ENCODE measurements around the gene LYPD8. TPM values are rescaled to one million over a fixed set of nuclear protein-coding genes. Genes with fewer than 3 reads are reported as not detected.

Gene LYPD8
- total and polyA plus RNA-seq, 8 donors = not detected

DNA sequence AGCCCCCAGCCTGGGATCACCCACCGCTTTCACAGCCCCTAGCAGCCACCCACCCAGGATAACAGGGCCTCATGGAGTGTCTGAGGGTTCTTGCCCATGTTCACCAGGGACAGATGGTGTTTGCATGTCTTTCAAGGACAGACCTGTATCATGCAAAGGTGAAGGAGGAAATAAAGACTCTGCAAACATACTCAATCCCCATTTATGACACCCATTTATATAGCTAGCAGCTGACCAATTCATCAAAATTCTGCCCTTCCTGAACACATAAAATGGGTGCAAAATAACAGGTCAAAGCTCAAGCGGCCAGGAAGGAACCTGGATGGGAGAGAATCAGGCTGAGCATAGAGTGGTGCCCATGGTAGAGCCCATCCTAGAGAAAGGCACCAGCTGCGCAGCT is 32.8 kb upstream of the LYPD8 start:
- H3K4me1 ChIP-seq = no peaks in the 10 kb centered on the region
- DNase-seq (no peak), ATAC-seq (no peak), FAIRE-seq (no peak)
- intact Hi-C loops (cut with DNase I) = no loop called here
- H3K4me3 ChIP-seq = no peak overlapping the region
- WGBS, 2 donors = 75 to 83% methylated on average over 3 of the region's 3 CpGs
- no peaks in the 10 kb centered on the region for H3K9me3 ChIP-seq
- H3K36me3 ChIP-seq = no peaks in the 10 kb centered on the region
- no peak for TF ChIP-seq CTCF (IDR thresholded peaks at IDR 0.05)
- H3K27me3 ChIP-seq = no peaks in the 10 kb centered on the region
- H3K27ac ChIP-seq = no peak overlapping the region

DNA sequence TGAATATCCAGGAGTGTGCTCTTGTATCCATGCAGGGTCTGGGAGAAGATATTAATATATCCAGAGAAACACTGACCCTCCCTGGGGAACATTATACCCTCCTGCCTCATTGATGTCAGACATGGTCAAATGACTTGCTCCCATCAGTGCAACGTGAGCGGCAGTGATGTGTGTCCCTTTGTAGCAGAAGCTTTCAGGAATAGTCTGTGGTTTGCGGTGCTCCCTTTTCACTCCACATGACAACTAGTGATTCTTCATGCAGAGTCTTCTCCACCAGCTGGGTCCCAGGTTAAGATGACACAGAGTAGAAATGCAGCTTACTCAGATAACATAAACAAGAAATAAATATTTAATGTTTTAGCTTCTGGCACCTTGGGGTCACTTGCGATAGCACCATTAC is 31.9 kb upstream of the LYPD8 start:
- DNase-seq (no peak), ATAC-seq (no peak), FAIRE-seq (no peak)
- Histone ChIP-seq H3K27me3 (no peaks in the 10 kb centered on the region), H3K4me3 (no peak overlapping the region), H3K36me3 (no peaks in the 10 kb centered on the region), H3K9me3 (no peaks in the 10 kb centered on the region), H3K27ac (no peak overlapping the region), H3K4me1 (no peaks in the 10 kb centered on the region)
- intact Hi-C loops (cut with DNase I) = no loop called here
- whole genome bisulfite sequencing, 2 donors = 76 to 85% methylated on average over 4 of the region's 4 CpGs
- no peak for TF ChIP-seq CTCF (IDR thresholded peaks at IDR 0.05)

DNA sequence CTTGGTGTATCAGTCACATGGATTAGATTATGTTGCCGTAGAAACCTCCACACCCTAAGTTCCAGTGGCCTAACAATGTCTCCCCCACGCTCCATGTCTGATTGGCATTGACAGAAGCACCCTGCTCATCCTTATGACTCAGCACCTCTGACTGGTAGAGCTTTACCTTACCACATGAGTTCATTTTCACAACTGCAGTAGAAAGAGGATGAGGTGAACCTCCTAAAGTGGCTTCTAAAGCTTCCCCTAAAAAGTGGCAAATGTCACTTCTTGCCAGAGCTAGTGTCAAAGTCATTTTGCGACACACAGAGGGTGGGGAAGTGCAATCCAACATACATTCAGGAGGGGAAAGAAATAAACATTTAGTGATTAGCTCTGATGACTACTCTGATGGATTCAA is 30.6 kb upstream of the LYPD8 start:
- Histone ChIP-seq H3K27me3 (no peaks in the 10 kb centered on the region), H3K9me3 (no peaks in the 10 kb centered on the region), H3K36me3 (no peaks in the 10 kb centered on the region), H3K4me1 (no peaks in the 10 kb centered on the region), H3K27ac (no peak overlapping the region), H3K4me3 (no peak overlapping the region)
- intact Hi-C loops (cut with DNase I) = no loop called here
- ATAC-seq (no peak), FAIRE-seq (no peak), DNase-seq (no peak)
- TF ChIP-seq CTCF (IDR thresholded peaks at IDR 0.05) = no peak
- 61 to 81% methylated on average over 3 of the region's 3 CpGs for WGBS, 2 donors

GRCh38 chr1:248783367-248783766 is 27.8 kb upstream of the LYPD8 start:
- H3K9me3 ChIP-seq = no peaks in the 10 kb centered on the region
- intact Hi-C loops (cut with DNase I) = no loop called here
- H3K4me3 ChIP-seq = no peak overlapping the region
- H3K4me1 ChIP-seq = no peaks in the 10 kb centered on the region
- no peaks in the 10 kb centered on the region for H3K27me3 ChIP-seq
- ATAC-seq = no peak
- DNase-seq = no peak
- H3K36me3 ChIP-seq = no peaks in the 10 kb centered on the region
- TF ChIP-seq CTCF (IDR thresholded peaks at IDR 0.05) = no peak
- H3K27ac ChIP-seq = no peak overlapping the region
- FAIRE-seq = no peak
- 44 to 49% methylated on average over 3 of the region's 3 CpGs for WGBS, 2 donors

- 61 to 71% methylated on average over 16 of the region's 16 CpGs for WGBS, 2 donors
- Histone ChIP-seq H3K36me3 (no peaks in the 10 kb centered on the region), H3K4me1 (no peaks in the 10 kb centered on the region), H3K4me3 (no peak overlapping the region), H3K27ac (no peak overlapping the region), H3K9me3 (no peaks in the 10 kb centered on the region), H3K27me3 (no peaks in the 10 kb centered on the region)
- intact Hi-C loops (cut with DNase I) = no loop called here
- FAIRE-seq (no peak), DNase-seq (no peak), ATAC-seq (no peak)
- TF ChIP-seq CTCF (IDR thresholded peaks at IDR 0.05) = no peak
Measured at GRCh38 chr1:248782416-248783141, 27.0 kb upstream of the LYPD8 start.

Measured in pancreas (tissue), 10 donors.